ENCODE data around the gene PAK1. TPM values are rescaled to one million over a fixed set of nuclear protein-coding genes. Genes with fewer than 3 reads are reported as not detected.

The PAK1 gene
- polyA plus RNA-seq, 3 donors, result 128 to 195 (median 134) TPM

GRCh38 chr11:77299528-77299993, 174.3 kb downstream of the PAK1 start:
- H3K36me3 Mint-ChIP-seq, result no peaks in the 10 kb centered on the region
- no peak overlapping the region for H3K27ac Mint-ChIP-seq
- no peak overlapping the region for H2AFZ ChIP-seq (ENCODE audit: insufficient read depth, low read depth, low read length, poor library complexity, severe bottlenecking)
- H3K4me2 ChIP-seq (replicated peaks; ENCODE audit: extremely low read depth, low read length, poor library complexity, severe bottlenecking), result no peak overlapping the region
- no peak overlapping the region for H3K9ac ChIP-seq (ENCODE audit: insufficient read depth, low read length, poor library complexity, severe bottlenecking)
- peaks cover under 1 to 2% (median 1%) of the 10 kb centered on the region in 3 donors for H3K27me3 Mint-ChIP-seq (ENCODE audit: low read depth in 3 of 3)
- H3K9me3 Mint-ChIP-seq, result peaks cover 0 to 4% (median 0%) of the 10 kb centered on the region in 7 donors
- no peaks in the 10 kb centered on the region for H3K4me1 ChIP-seq (ENCODE audit: control insufficient read depth in 1 of 2, insufficient read depth in 2 of 2, low read length in 2 of 2)
- H3K79me2 ChIP-seq (ENCODE audit: insufficient read depth, low read length), result no peaks in the 10 kb centered on the region
- no peaks in the 10 kb centered on the region for H3K27me3 ChIP-seq (ENCODE audit: control insufficient read depth in 2 of 2, insufficient read depth in 2 of 2, low read length in 2 of 2)
- H4K20me1 ChIP-seq (ENCODE audit: insufficient read depth, low read length), result no peaks in the 10 kb centered on the region
- TF ChIP-seq, protein P1, sequence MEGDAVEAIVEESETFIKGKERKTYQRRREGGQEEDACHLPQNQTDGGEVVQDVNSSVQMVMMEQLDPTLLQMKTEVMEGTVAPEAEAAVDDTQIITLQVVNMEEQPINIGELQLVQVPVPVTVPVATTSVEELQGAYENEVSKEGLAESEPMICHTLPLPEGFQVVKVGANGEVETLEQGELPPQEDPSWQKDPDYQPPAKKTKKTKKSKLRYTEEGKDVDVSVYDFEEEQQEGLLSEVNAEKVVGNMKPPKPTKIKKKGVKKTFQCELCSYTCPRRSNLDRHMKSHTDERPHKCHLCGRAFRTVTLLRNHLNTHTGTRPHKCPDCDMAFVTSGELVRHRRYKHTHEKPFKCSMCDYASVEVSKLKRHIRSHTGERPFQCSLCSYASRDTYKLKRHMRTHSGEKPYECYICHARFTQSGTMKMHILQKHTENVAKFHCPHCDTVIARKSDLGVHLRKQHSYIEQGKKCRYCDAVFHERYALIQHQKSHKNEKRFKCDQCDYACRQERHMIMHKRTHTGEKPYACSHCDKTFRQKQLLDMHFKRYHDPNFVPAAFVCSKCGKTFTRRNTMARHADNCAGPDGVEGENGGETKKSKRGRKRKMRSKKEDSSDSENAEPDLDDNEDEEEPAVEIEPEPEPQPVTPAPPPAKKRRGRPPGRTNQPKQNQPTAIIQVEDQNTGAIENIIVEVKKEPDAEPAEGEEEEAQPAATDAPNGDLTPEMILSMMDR (IDR thresholded peaks at IDR 0.05), result no peak
- H3K27ac ChIP-seq (ENCODE audit: low read depth in 1 of 2, low read length in 2 of 2), result no peak overlapping the region
- intact Hi-C loops (cut with micrococcal nuclease), result no loop called here
- DNase-seq, result no peak
- no peaks in the 10 kb centered on the region for H3K9me3 ChIP-seq (replicated peaks in 1 of 2; ENCODE audit: control insufficient read depth in 1 of 2, insufficient read depth in 1 of 2, low read length in 2 of 2)
- no peak overlapping the region for H3K4me3 ChIP-seq (replicated peaks in 1 of 3; ENCODE audit: low read depth in 2 of 3, low read length in 3 of 3)
- 100% methylated on average over 1 of the region's 2 CpGs for WGBS (ENCODE audit: insufficient coverage)
- no peaks in the 10 kb centered on the region for H3K36me3 ChIP-seq (replicated peaks in 1 of 2; ENCODE audit: control insufficient read depth in 1 of 2, insufficient read depth in 2 of 2, low read length in 2 of 2)
- no peaks in the 10 kb centered on the region for H3K4me1 Mint-ChIP-seq
- no peak overlapping the region for H3K4me3 Mint-ChIP-seq

GRCh38 chr11:77294040-77294439, 179.9 kb downstream of the PAK1 start:
- H3K27me3 Mint-ChIP-seq (ENCODE audit: low read depth in 3 of 3), result peaks cover 0 to 11% (median 4%) of the 10 kb centered on the region in 3 donors
- TF ChIP-seq, protein P1 (IDR thresholded peaks at IDR 0.05), result no peak
- no peaks in the 10 kb centered on the region for H3K36me3 Mint-ChIP-seq
- intact Hi-C loops (cut with micrococcal nuclease), result no loop called here
- no peaks in the 10 kb centered on the region for H3K4me1 Mint-ChIP-seq
- H4K20me1 ChIP-seq (ENCODE audit: insufficient read depth, low read length), result no peaks in the 10 kb centered on the region
- H3K9me3 Mint-ChIP-seq, result peaks cover 0 to 5% (median 0%) of the 10 kb centered on the region in 7 donors
- H3K27ac ChIP-seq (ENCODE audit: low read depth in 1 of 2, low read length in 2 of 2), result no peak overlapping the region
- H3K79me2 ChIP-seq (ENCODE audit: insufficient read depth, low read length), result no peaks in the 10 kb centered on the region
- no CpG with 5 or more reads among the region's 3 CpGs for WGBS (ENCODE audit: insufficient coverage)
- H2AFZ ChIP-seq (ENCODE audit: insufficient read depth, low read depth, low read length, poor library complexity, severe bottlenecking), result no peak overlapping the region
- no peak overlapping the region for H3K4me3 Mint-ChIP-seq
- H3K27ac Mint-ChIP-seq, result no peak overlapping the region
- H3K4me3 ChIP-seq (replicated peaks in 1 of 3; ENCODE audit: low read depth in 2 of 3, low read length in 3 of 3), result no peak overlapping the region
- no peak overlapping the region for H3K4me2 ChIP-seq (replicated peaks; ENCODE audit: extremely low read depth, low read length, poor library complexity, severe bottlenecking)
- DNase-seq, result no peak
- H3K27me3 ChIP-seq (ENCODE audit: control insufficient read depth in 2 of 2, insufficient read depth in 2 of 2, low read length in 2 of 2), result no peaks in the 10 kb centered on the region
- H3K4me1 ChIP-seq (ENCODE audit: control insufficient read depth in 1 of 2, insufficient read depth in 2 of 2, low read length in 2 of 2), result no peaks in the 10 kb centered on the region
- H3K36me3 ChIP-seq (replicated peaks in 1 of 2; ENCODE audit: control insufficient read depth in 1 of 2, insufficient read depth in 2 of 2, low read length in 2 of 2), result no peaks in the 10 kb centered on the region
- no peak overlapping the region for H3K9ac ChIP-seq (ENCODE audit: insufficient read depth, low read length, poor library complexity, severe bottlenecking)
- H3K9me3 ChIP-seq (replicated peaks in 1 of 2; ENCODE audit: control insufficient read depth in 1 of 2, insufficient read depth in 1 of 2, low read length in 2 of 2), result no peaks in the 10 kb centered on the region
